ENCODE measurements around the gene CCL3. TPM values are rescaled to one million over a fixed set of nuclear protein-coding genes. Genes with fewer than 3 reads are reported as not detected.
"Not testable (repeated sequence)": the region's sequence is repeated elsewhere in the genome, so short reads cannot be mapped to it uniquely, and the experiment has no call there.

CCL3 gene
- total RNA-seq, 3 donors from 2014 or later: 1.5 to 4.3 (median 4.1) TPM

DNA sequence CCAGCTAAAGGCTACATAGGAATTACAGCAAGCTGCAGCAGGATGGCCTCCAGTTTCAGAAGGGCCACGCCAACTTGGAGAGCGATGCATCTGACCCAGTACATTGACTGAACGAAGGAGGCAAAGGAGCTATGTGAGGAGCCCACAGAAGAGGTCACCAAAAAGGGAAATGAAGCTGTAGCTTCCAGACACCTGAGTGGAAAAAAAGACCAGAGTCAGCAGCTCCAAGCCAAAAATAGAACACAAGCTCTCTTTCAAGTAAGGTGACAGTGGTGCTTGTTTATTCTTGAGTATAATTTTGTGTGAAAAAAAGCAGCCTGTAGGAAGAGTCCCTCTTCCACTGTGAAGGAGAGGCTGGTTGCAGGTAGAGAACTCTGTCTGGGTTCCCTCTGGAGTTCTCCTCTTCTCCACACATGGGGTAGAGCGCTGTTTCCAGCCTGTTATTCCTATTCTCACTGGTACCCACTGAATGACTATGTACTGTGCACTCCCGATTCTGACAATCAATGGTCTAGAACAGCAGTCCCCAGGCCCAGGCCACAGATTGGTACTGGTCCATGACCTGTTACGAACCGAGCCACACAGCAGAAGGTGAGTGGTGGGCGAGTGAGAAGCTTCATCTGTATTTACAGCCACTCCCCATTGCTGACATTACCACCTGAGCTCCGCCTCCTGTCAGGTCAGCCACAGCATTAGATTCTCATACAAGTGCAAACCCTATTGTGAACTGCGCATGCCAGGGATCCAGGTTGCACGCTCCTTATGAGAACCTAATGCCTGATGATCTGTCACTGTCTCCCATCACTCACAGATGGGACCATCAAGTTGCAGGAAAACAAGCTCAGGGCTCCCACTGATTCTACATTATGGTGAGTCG, 28.8 kb upstream of the CCL3 start:
- Histone ChIP-seq H3K36me3 (ENCODE audit: low read depth) (no peaks in the 10 kb centered on the region), H3K9me3 (no peaks in the 10 kb centered on the region), H3K4me1 (ENCODE audit: low read depth) (no peaks in the 10 kb centered on the region), H3K4me3 (no peak overlapping the region)
- TF ChIP-seq, protein P1, sequence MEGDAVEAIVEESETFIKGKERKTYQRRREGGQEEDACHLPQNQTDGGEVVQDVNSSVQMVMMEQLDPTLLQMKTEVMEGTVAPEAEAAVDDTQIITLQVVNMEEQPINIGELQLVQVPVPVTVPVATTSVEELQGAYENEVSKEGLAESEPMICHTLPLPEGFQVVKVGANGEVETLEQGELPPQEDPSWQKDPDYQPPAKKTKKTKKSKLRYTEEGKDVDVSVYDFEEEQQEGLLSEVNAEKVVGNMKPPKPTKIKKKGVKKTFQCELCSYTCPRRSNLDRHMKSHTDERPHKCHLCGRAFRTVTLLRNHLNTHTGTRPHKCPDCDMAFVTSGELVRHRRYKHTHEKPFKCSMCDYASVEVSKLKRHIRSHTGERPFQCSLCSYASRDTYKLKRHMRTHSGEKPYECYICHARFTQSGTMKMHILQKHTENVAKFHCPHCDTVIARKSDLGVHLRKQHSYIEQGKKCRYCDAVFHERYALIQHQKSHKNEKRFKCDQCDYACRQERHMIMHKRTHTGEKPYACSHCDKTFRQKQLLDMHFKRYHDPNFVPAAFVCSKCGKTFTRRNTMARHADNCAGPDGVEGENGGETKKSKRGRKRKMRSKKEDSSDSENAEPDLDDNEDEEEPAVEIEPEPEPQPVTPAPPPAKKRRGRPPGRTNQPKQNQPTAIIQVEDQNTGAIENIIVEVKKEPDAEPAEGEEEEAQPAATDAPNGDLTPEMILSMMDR (IDR thresholded peaks at IDR 0.05): no peak
- intact Hi-C loops (cut with DNase I, micrococcal nuclease): no loop called here
- ATAC-seq: peak; percentile 18
- DNase-seq: no peak

DNA sequence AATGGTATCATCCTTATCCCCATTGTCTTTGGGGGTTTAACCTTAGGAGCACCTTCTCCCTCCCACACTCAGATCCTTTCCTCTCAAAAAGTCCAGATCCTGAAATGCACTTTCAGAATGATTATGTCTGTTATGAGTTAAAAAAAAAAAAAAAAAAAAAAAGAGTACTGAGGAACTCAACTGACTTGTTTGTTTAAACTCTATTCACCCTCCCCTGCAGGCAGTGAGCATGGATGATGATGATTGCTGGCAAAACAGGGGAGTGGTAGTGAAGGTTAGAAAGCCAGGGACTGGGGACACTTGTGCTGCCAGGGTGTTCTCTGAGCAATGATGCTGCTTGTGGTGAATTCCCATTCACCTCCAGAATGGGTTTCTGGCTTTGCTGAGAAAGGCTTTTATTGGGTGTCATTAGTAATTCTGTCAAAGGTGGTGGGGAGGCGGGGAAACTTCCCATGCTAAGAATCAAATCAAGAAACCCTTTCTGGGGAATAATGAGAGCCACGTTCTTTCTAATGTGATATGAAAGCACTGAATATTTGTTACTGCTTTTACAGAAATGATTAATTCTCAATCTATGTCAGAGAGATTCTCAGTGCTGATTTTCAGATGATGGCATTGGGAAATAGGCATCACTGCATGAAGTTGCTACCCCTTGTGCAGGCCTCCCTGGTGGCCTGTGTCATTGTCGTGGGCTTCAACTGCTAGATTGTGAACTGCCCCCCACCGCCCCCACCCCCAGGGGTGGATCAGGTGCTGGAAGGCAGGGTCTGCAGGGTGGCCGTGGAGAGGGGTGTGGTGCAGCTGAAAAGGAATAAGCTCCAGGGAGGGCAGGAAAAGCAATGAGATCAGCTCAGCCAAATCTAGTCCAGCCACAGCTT, 27.8 kb upstream of the CCL3 start:
- H3K9me3 ChIP-seq: no peaks in the 10 kb centered on the region
- H3K4me3 ChIP-seq: no peak overlapping the region
- ATAC-seq: peak; percentile 82
- no peaks in the 10 kb centered on the region for H3K36me3 ChIP-seq (ENCODE audit: low read depth)
- H3K4me1 ChIP-seq (ENCODE audit: low read depth): no peaks in the 10 kb centered on the region
- TF ChIP-seq, protein P1 (IDR thresholded peaks at IDR 0.05): no peak
- intact Hi-C loops (cut with DNase I, micrococcal nuclease): no loop called here
- peak in 1 of 3 donors; percentile 63 for DNase-seq

DNA sequence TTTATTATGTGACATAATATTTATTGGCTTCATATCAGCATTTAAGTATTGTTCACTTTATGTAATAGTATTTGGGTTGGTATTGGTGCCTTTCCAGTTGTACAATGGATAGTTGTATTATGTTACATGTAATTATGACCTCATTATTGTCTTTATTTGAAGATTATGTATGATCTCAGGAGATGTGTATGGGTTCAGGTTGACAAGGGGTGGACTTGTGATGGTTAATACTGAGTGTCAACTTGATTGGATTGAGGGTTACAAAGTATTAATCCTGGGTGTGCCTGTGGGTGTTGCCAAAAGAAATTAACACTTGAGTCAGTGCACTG, 25.7 kb upstream of the CCL3 start:
- not testable (repeated sequence) for H3K4me3 ChIP-seq

DNA sequence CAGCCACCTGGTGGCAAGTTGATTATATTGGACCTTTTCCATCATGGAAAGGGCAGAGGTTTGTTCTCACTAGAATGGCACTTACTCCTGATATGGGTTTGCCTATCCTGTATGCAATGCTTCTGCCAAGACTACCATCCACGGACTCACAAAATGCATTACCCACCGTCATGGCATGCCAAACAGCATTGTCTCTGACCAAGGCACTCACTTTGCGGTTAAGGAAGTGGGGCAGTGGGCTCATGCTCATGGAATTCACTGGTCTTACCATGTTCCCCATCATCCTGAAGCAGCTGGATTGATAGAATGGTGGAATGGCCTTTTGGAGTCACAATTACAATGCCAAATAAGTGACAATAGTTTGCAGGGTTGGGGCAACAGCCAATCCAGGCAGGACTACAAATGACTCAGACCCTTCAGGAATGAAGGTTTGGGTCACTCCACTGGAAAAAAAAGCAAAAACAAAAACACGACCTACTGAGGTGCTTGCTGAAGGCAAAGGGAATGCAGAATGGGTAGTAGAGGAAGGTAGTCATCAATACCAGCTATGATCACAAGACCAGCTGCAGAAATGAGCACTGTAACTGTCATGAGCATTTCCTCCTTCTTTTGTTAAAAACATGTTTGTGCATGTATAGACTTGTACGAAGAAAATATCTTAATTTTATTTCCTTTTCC, 25.2 kb upstream of the CCL3 start:
- not testable (repeated sequence) for DNase-seq; ATAC-seq; H3K9me3 ChIP-seq; H3K36me3 ChIP-seq (ENCODE audit: low read depth); H3K4me3 ChIP-seq; H3K4me1 ChIP-seq (ENCODE audit: low read depth)
- intact Hi-C loops (cut with DNase I, micrococcal nuclease): loop anchor here in 1 of 2 donors (5.0 kb wide), 2 partner anchors 32 to 72 kb away; no protein-coding TSS in a partner anchor

More for the DNA sequence above, 25.7 kb upstream of the CCL3 start:
- H3K4me1 ChIP-seq (ENCODE audit: low read depth); intact Hi-C loops (cut with DNase I, micrococcal nuclease); H3K36me3 ChIP-seq (ENCODE audit: low read depth); ATAC-seq; H3K9me3 ChIP-seq; DNase-seq: not testable (repeated sequence)

DNA sequence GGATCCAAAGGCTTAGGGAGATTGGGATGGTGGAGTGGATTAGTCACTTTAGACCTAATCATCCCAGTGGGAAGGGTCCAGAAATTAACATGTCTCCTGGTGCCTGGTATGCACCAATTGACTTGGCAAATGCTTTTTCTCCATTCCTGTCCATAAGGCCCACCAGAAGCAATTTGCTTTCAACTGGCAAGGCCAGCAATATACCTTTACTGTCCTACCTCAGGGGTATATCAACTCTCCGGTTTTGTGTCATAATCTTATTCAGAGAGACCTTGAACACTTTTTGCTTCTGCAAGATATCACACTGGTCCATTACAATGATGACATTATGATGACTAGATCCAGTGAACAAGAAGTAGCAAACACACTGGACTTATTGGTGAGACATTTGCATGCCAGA, 23.2 kb upstream of the CCL3 start:
- not testable (repeated sequence) for ATAC-seq; H3K4me3 ChIP-seq; H3K9me3 ChIP-seq; DNase-seq; H3K4me1 ChIP-seq (ENCODE audit: low read depth); H3K36me3 ChIP-seq (ENCODE audit: low read depth)
- intact Hi-C loops (cut with DNase I, micrococcal nuclease): loop anchor here in 1 of 2 donors (5.0 kb wide), 2 partner anchors 34 to 74 kb away; no protein-coding TSS in a partner anchor

DNA sequence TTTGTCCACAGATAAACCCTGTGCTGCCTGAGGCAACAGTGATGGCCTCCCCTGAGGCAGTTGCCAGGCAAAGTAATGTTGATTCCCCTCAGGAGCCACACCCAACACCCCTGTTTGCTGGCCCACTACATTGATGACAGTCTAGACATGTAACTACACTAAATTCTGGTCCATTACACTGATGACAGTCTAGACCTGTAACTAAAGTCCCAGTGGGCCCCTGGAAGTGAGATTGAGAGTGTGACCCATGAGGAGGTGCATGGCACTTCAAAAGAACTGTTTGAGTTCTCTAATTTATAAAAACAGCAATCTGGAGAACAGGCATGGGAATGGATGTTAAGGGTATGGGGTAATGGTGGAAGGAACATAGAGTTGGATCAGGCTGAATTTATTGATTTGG, 22.6 kb upstream of the CCL3 start:
- ATAC-seq (no peak), DNase-seq (no peak)
- H3K9me3 ChIP-seq: no peaks in the 10 kb centered on the region
- TF ChIP-seq, protein P1 (IDR thresholded peaks at IDR 0.05): no peak
- H3K4me3 ChIP-seq: no peak overlapping the region
- intact Hi-C loops (cut with DNase I, micrococcal nuclease): loop anchor here in 1 of 2 donors (5.0 kb wide), 2 partner anchors 35 to 75 kb away; no protein-coding TSS in a partner anchor
- H3K36me3 ChIP-seq (ENCODE audit: low read depth): no peaks in the 10 kb centered on the region
- H3K4me1 ChIP-seq (ENCODE audit: low read depth): no peaks in the 10 kb centered on the region

Data from mucosa of descending colon (tissue), 3 donors.